GM20000 (cell line): ENCODE results near the gene SUB1.

Source experiments
- DNase-seq: peaks from one replicate; pipeline ENCODE4 v3.0.0; 2012; ENCODE audit warnings: low spot score
- TF ChIP-seq, protein P1 (sequence below): IDR thresholded peaks from 2 replicates; pipeline ENCODE4 v1.5.1; 2012; ENCODE audit warnings: mild to moderate bottlenecking, control low read depth; ENCODE audit errors: extremely low read depth, missing control alignments

The SUB1 gene

DNA sequence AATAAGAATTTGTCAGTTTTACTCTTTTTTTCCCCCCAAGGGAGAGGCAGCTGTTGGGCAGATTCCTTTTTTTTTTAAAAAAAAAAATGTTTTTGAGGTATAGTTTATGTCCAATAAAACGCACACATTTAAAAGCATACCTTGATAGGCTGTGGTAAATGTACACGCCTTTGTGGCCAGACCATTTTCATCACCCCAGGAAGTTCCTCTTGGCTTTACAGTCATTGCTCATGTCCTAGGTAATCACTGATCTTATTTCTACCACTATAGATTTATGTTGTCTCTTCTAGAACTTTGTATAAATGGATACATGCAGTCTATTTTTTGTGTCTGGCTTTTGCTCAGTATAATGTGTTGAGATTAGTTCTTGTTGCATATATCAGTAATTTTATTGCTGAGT lies 9.8 kb downstream of the SUB1 start:
- TF ChIP-seq, protein P1, sequence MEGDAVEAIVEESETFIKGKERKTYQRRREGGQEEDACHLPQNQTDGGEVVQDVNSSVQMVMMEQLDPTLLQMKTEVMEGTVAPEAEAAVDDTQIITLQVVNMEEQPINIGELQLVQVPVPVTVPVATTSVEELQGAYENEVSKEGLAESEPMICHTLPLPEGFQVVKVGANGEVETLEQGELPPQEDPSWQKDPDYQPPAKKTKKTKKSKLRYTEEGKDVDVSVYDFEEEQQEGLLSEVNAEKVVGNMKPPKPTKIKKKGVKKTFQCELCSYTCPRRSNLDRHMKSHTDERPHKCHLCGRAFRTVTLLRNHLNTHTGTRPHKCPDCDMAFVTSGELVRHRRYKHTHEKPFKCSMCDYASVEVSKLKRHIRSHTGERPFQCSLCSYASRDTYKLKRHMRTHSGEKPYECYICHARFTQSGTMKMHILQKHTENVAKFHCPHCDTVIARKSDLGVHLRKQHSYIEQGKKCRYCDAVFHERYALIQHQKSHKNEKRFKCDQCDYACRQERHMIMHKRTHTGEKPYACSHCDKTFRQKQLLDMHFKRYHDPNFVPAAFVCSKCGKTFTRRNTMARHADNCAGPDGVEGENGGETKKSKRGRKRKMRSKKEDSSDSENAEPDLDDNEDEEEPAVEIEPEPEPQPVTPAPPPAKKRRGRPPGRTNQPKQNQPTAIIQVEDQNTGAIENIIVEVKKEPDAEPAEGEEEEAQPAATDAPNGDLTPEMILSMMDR, result no peak
- no peak for DNase-seq

DNA sequence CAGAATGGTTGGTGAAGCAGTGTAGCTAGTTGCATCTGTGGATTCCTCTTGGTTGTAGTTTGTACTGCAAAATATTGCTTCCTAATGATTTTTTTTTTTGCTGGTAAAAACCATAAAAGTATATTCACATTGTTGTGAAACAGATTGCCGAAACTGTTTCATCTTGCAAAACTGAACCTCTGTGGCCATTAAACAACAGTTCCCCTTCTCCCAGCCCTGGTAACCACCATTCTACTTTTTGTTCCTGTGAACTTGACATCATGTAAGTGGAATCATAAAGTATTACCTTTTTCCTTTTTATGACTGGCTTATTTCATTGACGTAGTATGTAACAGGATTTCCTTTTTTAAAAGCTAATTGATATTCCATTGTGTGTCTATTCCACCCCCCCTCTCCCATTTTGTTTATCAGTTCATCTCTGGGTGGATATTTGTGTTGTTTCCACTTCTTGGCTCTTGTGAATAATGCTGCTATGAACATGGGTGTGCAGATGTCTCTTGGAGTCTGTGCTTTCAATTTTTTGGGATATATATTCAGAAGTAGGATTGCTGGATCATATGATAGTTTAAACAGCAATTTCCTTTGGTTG lies 11.8 kb downstream of the SUB1 start:
- TF ChIP-seq, protein P1, result no peak
- DNase-seq, result no peak

DNA sequence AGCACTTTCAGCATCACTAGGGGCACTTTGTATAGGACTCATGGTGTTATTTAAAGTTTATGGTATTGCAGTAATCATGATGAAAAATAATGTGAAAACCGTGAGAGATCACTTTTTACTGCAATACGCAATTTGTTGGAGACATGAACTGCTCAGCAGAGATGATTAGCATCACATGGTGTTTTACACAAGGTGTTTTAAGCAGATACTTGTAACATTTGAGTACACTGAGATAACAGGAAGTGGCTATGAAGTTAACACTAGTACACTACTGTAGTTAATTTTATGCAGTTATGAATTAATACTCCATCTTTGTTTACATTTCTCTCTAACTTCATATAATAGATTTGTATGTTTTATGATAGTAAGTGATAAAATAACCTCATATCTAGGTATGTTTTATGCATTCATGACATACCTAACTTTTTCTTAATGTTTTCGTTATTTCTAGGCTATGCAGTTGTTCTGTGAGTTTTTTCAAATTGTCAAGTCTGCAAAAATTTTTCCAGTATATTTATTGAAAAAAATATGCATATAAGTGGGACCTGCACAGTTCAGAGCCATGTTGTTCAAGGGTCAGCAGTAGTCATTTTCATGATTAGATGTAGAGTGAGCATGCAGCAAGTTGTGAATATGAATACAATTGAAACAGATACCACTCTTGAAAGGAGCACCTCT lies 13.0 kb downstream of the SUB1 start:
- no peak for DNase-seq
- TF ChIP-seq, protein P1, result no peak

DNA sequence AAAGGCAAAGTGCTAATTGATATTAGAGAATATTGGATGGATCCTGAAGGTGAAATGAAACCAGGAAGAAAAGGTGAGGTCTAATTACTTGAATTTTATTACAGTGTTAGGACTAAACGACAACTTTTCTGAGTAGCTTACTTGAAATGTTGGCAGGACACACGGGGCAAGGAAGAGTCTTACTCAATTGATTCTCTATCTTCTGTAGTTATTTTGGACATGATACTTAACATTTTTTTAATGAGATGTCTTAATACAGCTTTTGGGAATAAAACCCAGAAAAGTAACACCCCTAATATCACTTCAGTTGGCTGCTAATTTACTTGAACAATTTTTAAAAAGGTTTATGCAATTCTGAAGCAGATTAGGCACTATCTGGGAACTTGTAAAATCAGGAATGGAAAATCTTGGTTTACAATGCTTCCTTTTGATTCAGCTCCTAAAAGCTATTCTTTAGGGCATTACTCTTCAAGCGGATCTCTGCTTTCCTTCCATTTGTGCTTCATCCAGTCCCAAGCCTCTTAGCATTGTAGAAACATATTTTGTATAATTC lies 13.7 kb downstream of the SUB1 start:
- TF ChIP-seq, protein P1, result no peak
- DNase-seq, result no peak

DNA sequence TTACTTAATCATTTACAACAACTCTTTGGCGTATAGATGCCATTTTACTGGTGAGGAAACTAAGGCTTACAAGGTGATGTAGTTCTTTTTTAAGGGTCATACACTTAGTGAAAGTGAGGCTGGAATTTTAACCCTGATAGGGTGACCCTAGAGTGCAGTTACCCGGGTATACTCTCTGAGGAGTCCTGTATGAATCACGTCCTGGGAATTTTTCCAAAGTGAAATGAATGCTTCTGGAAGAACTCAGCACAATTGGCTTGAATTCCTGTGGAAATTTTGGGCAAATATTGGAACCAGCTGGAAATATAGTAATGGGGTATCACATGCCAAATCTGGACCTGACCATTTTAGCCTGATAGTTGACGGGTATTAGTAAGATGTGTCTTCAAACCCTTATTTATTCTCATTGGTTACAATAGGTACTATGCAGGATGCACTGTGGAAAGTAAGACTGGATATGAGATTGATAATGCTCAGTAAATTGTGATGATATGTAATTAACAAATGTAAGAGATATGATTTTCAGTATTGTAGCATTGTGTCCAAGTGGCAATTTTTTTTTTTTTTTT lies 14.8 kb downstream of the SUB1 start:
- TF ChIP-seq, protein P1, result no peak
- no peak for DNase-seq

DNA sequence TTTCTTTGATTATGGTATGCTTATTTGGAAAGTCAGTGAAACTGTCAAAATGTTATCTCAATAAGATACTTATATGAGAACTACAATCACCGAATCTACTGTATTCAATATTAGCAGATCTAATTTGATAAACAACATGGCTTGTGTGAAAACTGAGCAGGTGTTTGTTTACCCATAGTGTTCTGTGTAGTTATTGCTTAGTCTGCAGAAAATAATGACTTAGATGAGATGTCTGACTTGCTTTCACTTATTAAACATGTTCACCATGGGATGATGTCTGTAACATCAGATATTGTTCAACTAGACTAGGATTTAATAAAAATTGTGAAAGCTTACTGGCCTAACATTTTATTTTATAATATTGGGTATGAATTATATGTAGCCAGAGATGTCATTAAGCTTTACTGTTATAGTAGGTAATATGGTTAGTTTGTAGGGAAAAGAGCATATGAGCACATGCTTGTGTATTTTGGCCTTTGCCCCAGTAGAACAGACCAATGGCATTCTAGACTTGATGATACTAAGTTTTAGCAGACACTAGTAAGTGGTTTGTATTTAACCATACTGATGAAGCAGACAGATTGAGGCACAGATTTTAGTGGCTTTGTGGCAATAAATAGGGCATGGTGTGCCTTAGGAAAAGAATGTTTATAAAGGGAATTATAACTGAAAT lies 16.4 kb downstream of the SUB1 start:
- TF ChIP-seq, protein P1, result no peak
- DNase-seq, result no peak

DNA sequence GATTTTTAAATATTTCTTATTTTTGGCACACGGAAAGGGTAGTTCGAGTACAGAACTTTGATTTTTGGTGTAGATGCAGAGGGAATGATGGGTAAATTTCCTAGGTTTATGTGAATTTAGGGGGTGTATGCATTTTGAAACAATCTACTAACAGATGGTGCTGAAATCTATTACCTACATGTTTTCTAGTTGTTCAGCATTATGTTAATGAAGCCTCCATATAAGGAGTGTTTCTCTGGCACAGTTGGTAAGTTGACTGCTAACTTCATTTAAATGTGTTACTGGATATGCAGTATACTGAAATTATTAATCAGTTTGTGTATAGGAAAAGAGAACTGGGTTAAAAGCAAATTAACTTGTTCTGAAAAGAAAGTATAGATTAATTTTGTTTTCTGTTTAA lies 17.5 kb downstream of the SUB1 start:
- TF ChIP-seq, protein P1, result no peak
- DNase-seq, result no peak
